HG02970 (cell line): ENCODE data around the gene ENTPD5.
A peak's percentile ranks its signal among the peaks of the same experiment; 100 is the strongest.

Experiments used
- ATAC-seq: cut with Tn5 transposase; IDR thresholded peaks from one replicate; pipeline ENCODE4 v1.9.1; 2021; ENCODE audit warnings: mild to moderate bottlenecking, moderate library complexity, moderate number of reproducible peaks; ENCODE audit not compliant: unreplicated experiment, low FRiP score

Gene ENTPD5

GRCh38 chr14:74018586-74019407, at the start of gene ENTPD5, which contains the start of gene BBOF1:
Gene ENTPD5, minus strand, starts transcription at chr14:74019288. Its CDS starts 31,186 bp downstream, at chr14:73988102.
Gene BBOF1, plus strand, starts transcription at chr14:74019349. Its CDS starts 130 bp downstream, at chr14:74019479.
- ATAC-seq = peak; percentile 86

GRCh38 chr14:74065746-74066575, 46.9 kb upstream of the ENTPD5 start:
- ATAC-seq = no peak

- ATAC-seq = no peak
Measured at GRCh38 chr14:74064883-74065282, 45.8 kb upstream of the ENTPD5 start.

GRCh38 chr14:74064426-74064825, 45.3 kb upstream of the ENTPD5 start:
- no peak for ATAC-seq

GRCh38 chr14:74062809-74063150, 43.7 kb upstream of the ENTPD5 start:
- ATAC-seq = no peak

- ATAC-seq = no peak
Measured at GRCh38 chr14:74049876-74050495, 30.9 kb upstream of the ENTPD5 start.

GRCh38 chr14:74048281-74048680, 29.2 kb upstream of the ENTPD5 start:
- ATAC-seq = no peak

GRCh38 chr14:74045522-74045921, 26.4 kb upstream of the ENTPD5 start:
- no peak for ATAC-seq

GRCh38 chr14:74042296-74042695, 23.2 kb upstream of the ENTPD5 start:
- ATAC-seq = no peak

GRCh38 chr14:74038020-74038859, 19.2 kb upstream of the ENTPD5 start:
- ATAC-seq = no peak

- no peak for ATAC-seq
Measured at GRCh38 chr14:74035556-74035955, 16.5 kb upstream of the ENTPD5 start.

- ATAC-seq = no peak
Measured at GRCh38 chr14:74034572-74034971, 15.5 kb upstream of the ENTPD5 start.

GRCh38 chr14:74029136-74029535, 10.0 kb upstream of the ENTPD5 start:
- no peak for ATAC-seq

- no peak for ATAC-seq
Measured at GRCh38 chr14:74022346-74022745, 3.3 kb upstream of the ENTPD5 start.

GRCh38 chr14:74019408-74020137, 485 bp upstream of the ENTPD5 start:
- ATAC-seq = no peak

- ATAC-seq = no peak
Measured at GRCh38 chr14:74018174-74018585, 908 bp downstream of the ENTPD5 start.

GRCh38 chr14:74015963-74016362, 3.1 kb downstream of the ENTPD5 start:
- ATAC-seq = no peak

GRCh38 chr14:74015176-74015575, 3.9 kb downstream of the ENTPD5 start:
- ATAC-seq = no peak

- no peak for ATAC-seq
Measured at GRCh38 chr14:74014299-74014698, 4.8 kb downstream of the ENTPD5 start.
